IMR-90 (cell line): ENCODE results near the gene SLC35F6. TPM values are rescaled to one million over a fixed set of nuclear protein-coding genes. Genes with fewer than 3 reads are reported as not detected.

Experiments
- ATAC-seq: fragments of 200-7000 bp; cut with Tn5 transposase; 2 replicates; pipeline ENCODE4 v1.9.1; 2020; ENCODE audit warnings: low read depth, mild to moderate bottlenecking, moderate library complexity
- BruUV-seq: library from RNA; stranded (reverse); fragments of 400-500 nt; replicated peaks from 2 replicates; lab custom pipeline; 2021; lab: Mats Ljungman, UMichigan
- CTCF ChIA-PET: fragments of 300-600 bp; formaldehyde crosslinking; extraction: SDS; loops from one replicate; lab custom pipeline; 2021; ENCODE audit warnings: antibody characterized with exemption; lab: Yijun Ruan, JAX
- POLR2A ChIA-PET: fragments of 300-600 bp; sonication (Branson Sonifier 250); formaldehyde crosslinking; loops from one replicate; lab custom pipeline; 2022; ENCODE audit warnings: antibody characterized with exemption; ENCODE audit not compliant: unreplicated experiment; lab: Charles Lee
- DNase-seq: peaks from one replicate; pipeline ENCODE4 v3.0.0; 2013
- H2AFZ ChIP-seq: replicated peaks from 2 replicates; pipeline ENCODE3; 2013; ENCODE audit warnings: low read length, mild to moderate bottlenecking; ENCODE audit not compliant: poor library complexity
- H2AK5ac ChIP-seq: 2 replicates; pipeline ENCODE4 v1.6.1; 2013; ENCODE audit warnings: low read depth, low read length, inconsistent platforms
- H2AK9ac ChIP-seq: replicated peaks from 2 replicates; pipeline ENCODE3; 2013; ENCODE audit warnings: mild to moderate bottlenecking, low read depth, low read length, moderate library complexity; ENCODE audit not compliant: poor library complexity
- H2BK120ac ChIP-seq: 2 replicates; pipeline ENCODE4 v1.6.1; 2013; ENCODE audit warnings: low read depth, low read length, inconsistent platforms
- H2BK15ac ChIP-seq: 3 replicates; pipeline ENCODE4 v1.6.1; 2013; ENCODE audit warnings: low read depth, low read length, inconsistent platforms
- H2BK20ac ChIP-seq: 2 replicates; pipeline ENCODE4 v1.6.1; 2013; ENCODE audit warnings: low read depth, mild to moderate bottlenecking, inconsistent platforms, low read length, moderate library complexity
- H2BK5ac ChIP-seq: 2 replicates; pipeline ENCODE4 v1.6.1; 2013; ENCODE audit warnings: mild to moderate bottlenecking, low read depth, low read length, inconsistent platforms; ENCODE audit not compliant: poor library complexity, severe bottlenecking
- H3K14ac ChIP-seq: replicated peaks from 2 replicates; pipeline ENCODE4 v1.6.1; 2013; ENCODE audit warnings: low read depth, low read length, inconsistent platforms
- H3K18ac ChIP-seq: 2 replicates; pipeline ENCODE4 v1.6.1; 2013; ENCODE audit warnings: low read depth, low read length, control low read depth
- H3K23ac ChIP-seq: 2 replicates; pipeline ENCODE4 v1.6.1; 2013; ENCODE audit warnings: low read depth, low read length, inconsistent platforms
- H3K27ac ChIP-seq: 2 replicates; pipeline ENCODE4 v1.5.1; 2013; ENCODE audit warnings: mild to moderate bottlenecking, control low read depth, low read length; ENCODE audit not compliant: insufficient read depth
- H3K27me3 ChIP-seq: 2 replicates; pipeline ENCODE4 v1.6.1; 2013; ENCODE audit warnings: low read length; ENCODE audit not compliant: control insufficient read depth, insufficient read depth
- H3K36me3 ChIP-seq: 2 replicates; pipeline ENCODE4 v1.6.1; 2013; ENCODE audit warnings: low read length, mixed read lengths; ENCODE audit not compliant: control insufficient read depth, insufficient read depth
- H3K4ac ChIP-seq: 2 replicates; pipeline ENCODE4 v1.6.1; 2013; ENCODE audit warnings: low read depth, low read length, inconsistent platforms
- H3K4me1 ChIP-seq: 2 replicates; pipeline ENCODE4 v1.6.1; 2013; ENCODE audit warnings: low read length, mixed read lengths; ENCODE audit not compliant: control insufficient read depth, insufficient read depth
- H3K4me2 ChIP-seq: 2 replicates; pipeline ENCODE4 v1.6.1; 2013; ENCODE audit warnings: low read depth, mild to moderate bottlenecking, control low read depth, low read length, moderate library complexity
- H3K4me3 ChIP-seq: 2 replicates; pipeline ENCODE4 v1.5.1; 2013; ENCODE audit warnings: low read depth, mild to moderate bottlenecking, control low read depth, low read length, moderate library complexity; ENCODE audit not compliant: insufficient read depth
- H3K56ac ChIP-seq: 2 replicates; pipeline ENCODE4 v1.6.1; 2013; ENCODE audit warnings: low read length, inconsistent platforms; ENCODE audit not compliant: insufficient read depth; ENCODE audit errors: extremely low read depth
- H3K79me1 ChIP-seq, 2 experiments: 2 replicates each; pipeline ENCODE4 v1.6.1; 2013; ENCODE audit warnings: low read length in 2 of 2, inconsistent platforms in 1 of 2, low read depth in 1 of 2
- H3K9ac ChIP-seq: 2 replicates; pipeline ENCODE4 v1.6.1; 2013; ENCODE audit warnings: low read depth, low read length, control low read depth
- H3K9me1 ChIP-seq: 2 replicates; pipeline ENCODE4 v1.6.1; 2013; ENCODE audit warnings: low read length, inconsistent platforms; ENCODE audit not compliant: insufficient read depth
- H3K9me3 ChIP-seq: 2 replicates; pipeline ENCODE4 v1.6.1; 2013; ENCODE audit warnings: low read length; ENCODE audit not compliant: control insufficient read depth, insufficient read depth
- H4K20me1 ChIP-seq: 2 replicates; pipeline ENCODE4 v1.6.1; 2013; ENCODE audit warnings: low read length, inconsistent platforms; ENCODE audit not compliant: insufficient read depth
- H4K5ac ChIP-seq: 2 replicates; pipeline ENCODE4 v1.6.1; 2013; ENCODE audit warnings: mild to moderate bottlenecking, low read depth, low read length, control low read depth
- H4K8ac ChIP-seq, 2 experiments: 2 replicates each; pipeline ENCODE4 v1.6.1; 2013; ENCODE audit warnings: low read depth in 2 of 2, low read length in 2 of 2, control low read depth in 1 of 2, inconsistent platforms in 1 of 2
- H4K91ac ChIP-seq: 2 replicates; pipeline ENCODE4 v1.6.1; 2013; ENCODE audit warnings: low read depth, low read length, inconsistent platforms; ENCODE audit not compliant: insufficient read depth
- BHLHE40 ChIP-seq: fragments of 150-350 bp; IDR thresholded peaks from 2 replicates; pipeline ENCODE4 v1.6.1; 2016; ENCODE audit warnings: mild to moderate bottlenecking, low read depth, low read length
- CEBPB ChIP-seq: IDR thresholded peaks from 2 replicates; pipeline ENCODE4 v1.6.1; 2012; ENCODE audit warnings: low read depth, low read length, improper control_type of control experiment
- CHD1 ChIP-seq: IDR thresholded peaks from 2 replicates; pipeline ENCODE4 v1.6.1; 2012; ENCODE audit warnings: low read depth, low read length, improper control_type of control experiment
- CTCF ChIP-seq: conservative IDR thresholded peaks from 2 replicates; pipeline ENCODE4 v1.5.1; 2012; ENCODE audit warnings: mild to moderate bottlenecking, low read depth, low read length, improper control_type of control experiment
- ELK1 ChIP-seq: fragments of 150-350 bp; IDR thresholded peaks from 2 replicates; pipeline ENCODE4 v1.6.1; 2016; ENCODE audit warnings: low read depth, mild to moderate bottlenecking, low read length, moderate library complexity, borderline replicate concordance
- FOS ChIP-seq: fragments of 150-350 bp; IDR thresholded peaks from 2 replicates; pipeline ENCODE4 v1.6.1; 2016; ENCODE audit warnings: low read depth, low read length
- MAFK ChIP-seq: IDR thresholded peaks from 2 replicates; pipeline ENCODE4 v1.6.1; 2012; ENCODE audit warnings: low read depth, low read length, improper control_type of control experiment
- MAZ ChIP-seq: IDR thresholded peaks from 2 replicates; pipeline ENCODE4 v1.6.1; 2012; ENCODE audit warnings: low read depth, mild to moderate bottlenecking, low read length, improper control_type of control experiment, moderate library complexity, borderline replicate concordance
- MXI1 ChIP-seq: IDR thresholded peaks from 2 replicates; pipeline ENCODE4 v1.6.1; 2012; ENCODE audit warnings: low read depth, mild to moderate bottlenecking, low read length, moderate library complexity, borderline replicate concordance
- NFE2L2 ChIP-seq: fragments of 150-350 bp; IDR thresholded peaks from 2 replicates; pipeline ENCODE4 v1.6.1; 2016; ENCODE audit warnings: low read depth, mild to moderate bottlenecking, low read length
- POLR2A ChIP-seq: IDR thresholded peaks from 2 replicates; pipeline ENCODE4 v1.6.1; 2012; ENCODE audit warnings: mild to moderate bottlenecking, low read depth, low read length
- RCOR1 ChIP-seq: IDR thresholded peaks from 2 replicates; pipeline ENCODE4 v1.6.1; 2012; ENCODE audit warnings: mild to moderate bottlenecking, low read length, improper control_type of control experiment; ENCODE audit not compliant: insufficient replicate concordance
- RFX5 ChIP-seq: IDR thresholded peaks from 2 replicates; pipeline ENCODE4 v1.8.0; 2012; ENCODE audit warnings: low read depth, mild to moderate bottlenecking, low read length, moderate library complexity
- SMC3 ChIP-seq: fragments of 150-350 bp; IDR thresholded peaks from 2 replicates; pipeline ENCODE4 v1.6.1; 2016; ENCODE audit warnings: low read depth, mild to moderate bottlenecking, antibody characterized with exemption, low read length, moderate library complexity
- USF2 ChIP-seq: fragments of 150-350 bp; IDR thresholded peaks from 2 replicates; pipeline ENCODE4 v1.6.1; 2017; ENCODE audit warnings: mild to moderate bottlenecking, antibody characterized with exemption, low read length, low read depth
- whole genome bisulfite sequencing, 2 experiments: methylation state at CpG; one replicate each; pipeline versions ENCODE4 v1.1.5 to v1.1.7; 2013; ENCODE audit warnings: missing lambda C conversion rate in 2 of 2; ENCODE audit not compliant: insufficient read length in 1 of 2; ENCODE audit errors: extremely low coverage in 2 of 2; 5-methylcytosine and 5-hydroxymethylcytosine counted together
- dilution Hi-C: fragments of 300-500 bp; cut with HindIII; formaldehyde crosslinking; loops from one replicate; pipeline ENCODE4 v1.14.3; 2018; ENCODE audit warnings: low sequenced_read_pairs; ENCODE audit not compliant: unreplicated experiment
- in situ Hi-C: fragments of 300-500 bp; cut with MboI; formaldehyde crosslinking; loops from 3 replicates; pipeline ENCODE4 v1.14.3; 2019; ENCODE audit warnings: low sequenced_read_pairs, inconsistent platforms, mixed read lengths
- intact Hi-C: fragments of 100-400 bp; cut with micrococcal nuclease; formaldehyde crosslinking; loops from 2 replicates; pipeline ENCODE4 v1.10.0; 2022
- polyA plus RNA-seq, 3 experiments: library from polyadenylated mRNA; depleted of rRNA; stranded (reverse); fragments of >200 nt; gene quantifications; 2 replicates each; pipeline ENCODE4 v1.2.3, GENCODE V29; 2012; ENCODE audit warnings: low replicate concordance in 1 of 3
- total RNA-seq: library from RNA; depleted of rRNA; stranded (reverse); fragments of >200 nt; gene quantifications from 2 replicates; pipeline ENCODE4 v1.2.3, GENCODE V29; 2012

SLC35F6 gene
- total and polyA plus RNA-seq, 2 of the 4 experiments (the other 2 are of a cell fraction): 19.1 to 30.6 TPM

GRCh38 chr2:26742048-26742770 is 21.9 kb upstream of the SLC35F6 start:
- Histone ChIP-seq H2AFZ (no peak overlapping the region), H3K4ac (no peak overlapping the region), H3K9me3 (no peaks in the 10 kb centered on the region), H4K91ac (no peak overlapping the region), H3K4me3 (no peak overlapping the region), H3K56ac (no peak overlapping the region), H3K79me1 (no peaks in the 10 kb centered on the region), H3K9me1 (no peaks in the 10 kb centered on the region), H4K5ac (no peak overlapping the region), H2BK20ac (no peak overlapping the region), H2BK5ac (no peak overlapping the region), H2BK120ac (no peak overlapping the region), H3K23ac (no peak overlapping the region), H2AK5ac (no peak overlapping the region), H4K20me1 (no peaks in the 10 kb centered on the region), H3K18ac (no peak overlapping the region), H3K27me3 (peaks cover 7% of the 10 kb centered on the region; the same call in 1 of the 2 replicates), H3K27ac (no peak overlapping the region), H3K4me2 (no peak overlapping the region), H3K36me3 (no peaks in the 10 kb centered on the region), H3K9ac (no peak overlapping the region), H4K8ac (no peak overlapping the region), H2AK9ac (no peak overlapping the region), H2BK15ac (no peak overlapping the region), H3K14ac (no peak overlapping the region), H3K4me1 (no peaks in the 10 kb centered on the region)
- WGBS, 2 experiments: 75% methylated on average over 5 of the region's 15 CpGs; no CpG with 5 or more reads in 1 of the 2 experiments
- POLR2A ChIA-PET: interaction anchor here (0.6 kb wide), 1 partner anchor 11 kb away, joined by 8 read pairs; no protein-coding TSS in a partner anchor
- in situ Hi-C loops: loop anchor here (5.0 kb wide), 1 partner anchor 140 kb away; no protein-coding TSS in a partner anchor
- no peak for DNase-seq
- ATAC-seq: no peak
- dilution Hi-C loops: no loop called here
- CTCF ChIA-PET: interaction anchor here (0.7 to 3.0 kb wide), 3 partner anchors 104 to 165 kb away, joined by 3 to 21 read pairs (median 3); no protein-coding TSS in a partner anchor
- intact Hi-C loops: loop anchor here (10.0 kb wide), 1 partner anchor 397 kb away; the partner anchor contains the start of genes ADGRF3 and SELENOI
- no TSS peak for BruUV-seq
- TF ChIP-seq RFX5 (no peak), USF2 (no peak), NFE2L2 (no peak), FOS (no peak), CEBPB (no peak), BHLHE40 (no peak), RCOR1 (no peak), MAFK (no peak), MXI1 (no peak), MAZ (no peak), CHD1 (no peak), CTCF (no peak), POLR2A (no peak), ELK1 (no peak), SMC3 (no peak)
